ENCODE measurements around the gene RPS6KL1. TPM values are rescaled to one million over a fixed set of nuclear protein-coding genes. Genes with fewer than 3 reads are reported as not detected.

The RPS6KL1 gene
- total and polyA plus RNA-seq, 2 experiments from 2014 or later, result 0.23 to 1.4 TPM

DNA sequence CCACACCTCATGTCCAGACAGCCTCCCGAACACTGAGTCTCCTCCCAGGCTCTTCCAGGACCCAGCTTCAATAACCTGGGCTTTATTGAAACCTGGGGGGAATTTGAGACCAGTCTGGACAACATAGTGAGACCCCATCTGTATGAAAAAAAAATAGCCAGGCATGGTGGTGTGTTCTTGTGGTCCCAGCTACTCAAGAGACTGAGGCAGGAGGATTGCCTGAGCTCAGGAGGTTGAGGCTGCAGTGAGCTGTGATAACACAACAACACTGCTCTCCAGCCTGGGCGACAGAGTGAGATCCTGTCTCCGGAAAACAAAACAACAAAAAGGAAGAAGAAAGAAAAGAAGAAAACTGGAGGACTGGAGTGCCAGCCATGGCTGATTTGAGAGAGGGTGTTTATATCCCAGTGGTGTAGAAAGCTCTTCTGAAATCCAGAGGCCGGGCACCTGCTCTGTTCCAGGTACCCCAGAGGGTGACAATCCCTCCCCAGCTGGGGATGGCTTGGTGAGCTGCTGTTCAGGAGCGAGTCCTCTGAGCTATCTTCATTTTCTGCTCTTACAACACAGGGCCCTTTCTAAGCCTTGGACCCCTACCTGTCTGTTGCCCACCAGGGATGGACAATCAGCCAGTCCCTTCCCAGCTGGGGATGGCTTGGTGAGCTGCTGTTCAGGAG is 38.3 kb upstream of the RPS6KL1 start:
- in situ Hi-C loops (cut with MboI), result no loop called here
- TF ChIP-seq EZH2 (IDR thresholded peaks at IDR 0.05; ENCODE audit: insufficient read depth, poor library complexity, severe bottlenecking) (no peak), EZH2phosphoT487 (IDR thresholded peaks at IDR 0.05; ENCODE audit: insufficient read depth, low read depth) (no peak)
- Histone ChIP-seq H3K9me2 (ENCODE audit: insufficient read depth) (no peaks in the 10 kb centered on the region), H3K4me1 (ENCODE audit: insufficient read depth) (peaks cover 24% of the 10 kb centered on the region), H3K27me3 (replicated peaks; ENCODE audit: insufficient read depth) (no peaks in the 10 kb centered on the region), H3K4me2 (ENCODE audit: unreplicated experiment) (no peak overlapping the region), H3K79me2 (ENCODE audit: insufficient read depth) (no peaks in the 10 kb centered on the region), H3K9me3 (ENCODE audit: low read depth) (no peaks in the 10 kb centered on the region), H3K4me3 (no peak overlapping the region), H3K9ac (no peak overlapping the region), H3F3A (ENCODE audit: insufficient read depth) (peaks cover 23% of the 10 kb centered on the region), H4K20me1 (ENCODE audit: insufficient read depth) (no peaks in the 10 kb centered on the region), H3K27ac (no peak overlapping the region), H3K36me3 (ENCODE audit: low read depth) (no peaks in the 10 kb centered on the region), H2AFZ (no peak overlapping the region)
- 84 to 91% methylated on average over 5 of the region's 5 CpGs for WGBS, 2 experiments (ENCODE audit: low coverage in 1 of 2, low lambda C conversion rate in 2 of 2, missing lambda C conversion rate in 2 of 2)
- DNase-seq, result no peak

DNA sequence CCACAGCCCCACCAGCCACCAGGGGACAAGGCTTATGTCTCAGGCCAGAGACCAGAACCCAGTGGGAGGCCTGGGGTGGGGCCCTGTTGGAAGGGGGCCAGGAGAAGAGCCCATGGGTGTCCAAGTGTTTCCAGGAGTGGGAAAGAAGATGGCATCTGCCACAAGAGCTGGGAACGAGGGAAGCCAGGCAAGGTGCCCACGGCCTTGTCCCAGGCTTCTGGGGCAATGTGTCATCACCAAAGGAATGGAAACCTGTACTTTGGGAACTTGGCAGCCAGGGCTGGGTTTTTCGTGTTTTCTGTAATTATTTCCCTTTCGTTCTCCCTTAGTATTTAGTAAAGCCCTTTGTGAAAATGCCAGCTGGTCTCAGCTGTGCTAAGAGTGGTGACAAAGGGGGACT is 37.7 kb upstream of the RPS6KL1 start:
- Histone ChIP-seq H3F3A (ENCODE audit: insufficient read depth) (peaks cover 18% of the 10 kb centered on the region), H3K4me2 (ENCODE audit: unreplicated experiment) (no peak overlapping the region), H3K4me3 (no peak overlapping the region), H3K79me2 (ENCODE audit: insufficient read depth) (no peaks in the 10 kb centered on the region), H3K27me3 (replicated peaks; ENCODE audit: insufficient read depth) (no peaks in the 10 kb centered on the region), H4K20me1 (ENCODE audit: insufficient read depth) (no peaks in the 10 kb centered on the region), H3K27ac (no peak overlapping the region), H3K9me3 (ENCODE audit: low read depth) (no peaks in the 10 kb centered on the region), H2AFZ (no peak overlapping the region), H3K9ac (no peak overlapping the region), H3K4me1 (ENCODE audit: insufficient read depth) (peaks cover 21% of the 10 kb centered on the region), H3K36me3 (ENCODE audit: low read depth) (no peaks in the 10 kb centered on the region), H3K9me2 (ENCODE audit: insufficient read depth) (no peaks in the 10 kb centered on the region)
- TF ChIP-seq EZH2 (IDR thresholded peaks at IDR 0.05; ENCODE audit: insufficient read depth, poor library complexity, severe bottlenecking), result no peak
- no peak for TF ChIP-seq EZH2phosphoT487 (IDR thresholded peaks at IDR 0.05; ENCODE audit: insufficient read depth, low read depth)
- WGBS, 2 experiments (ENCODE audit: low coverage in 1 of 2, low lambda C conversion rate in 2 of 2, missing lambda C conversion rate in 2 of 2), result 72 to 80% methylated on average over 4 of the region's 4 CpGs
- DNase-seq, result no peak
- in situ Hi-C loops (cut with MboI), result no loop called here

DNA sequence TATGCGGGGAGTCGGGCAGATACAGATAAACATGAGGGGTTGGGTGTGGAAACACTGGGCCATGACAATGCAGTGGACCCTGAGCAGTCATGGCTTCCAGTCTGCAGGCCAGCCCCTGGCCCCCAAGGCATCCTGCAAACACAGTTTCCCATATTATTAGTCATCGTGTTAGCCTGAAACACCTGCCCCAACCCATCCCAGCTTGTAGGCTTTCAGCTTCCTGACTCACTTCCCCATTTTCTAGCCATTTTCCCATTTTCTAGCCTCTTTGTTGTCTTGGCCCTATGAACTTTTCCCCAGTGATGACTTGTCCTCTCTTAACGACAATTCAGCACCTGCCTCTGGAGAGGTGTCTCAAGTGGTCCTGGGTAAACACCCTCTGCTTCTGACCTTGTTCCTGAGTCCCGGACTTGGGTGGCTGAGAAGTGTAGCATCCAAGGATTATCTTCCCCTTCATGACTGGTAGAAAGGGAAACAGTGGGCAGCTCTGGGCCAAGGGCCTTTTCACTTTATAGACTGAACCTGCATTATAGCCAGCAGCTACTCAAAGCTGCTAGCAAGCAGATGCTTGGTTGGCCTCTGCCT is 36.6 kb upstream of the RPS6KL1 start:
- Histone ChIP-seq H3K9me3 (ENCODE audit: low read depth) (no peaks in the 10 kb centered on the region), H3K36me3 (ENCODE audit: low read depth) (no peaks in the 10 kb centered on the region), H3K9ac (no peak overlapping the region), H3K27ac (no peak overlapping the region), H3K4me1 (ENCODE audit: insufficient read depth) (peaks cover 10% of the 10 kb centered on the region; the same call in 1 of the 2 replicates), H4K20me1 (ENCODE audit: insufficient read depth) (no peaks in the 10 kb centered on the region), H2AFZ (no peak overlapping the region), H3K27me3 (replicated peaks; ENCODE audit: insufficient read depth) (no peaks in the 10 kb centered on the region), H3K4me3 (no peak overlapping the region), H3K4me2 (ENCODE audit: unreplicated experiment) (no peak overlapping the region), H3K9me2 (ENCODE audit: insufficient read depth) (no peaks in the 10 kb centered on the region), H3K79me2 (ENCODE audit: insufficient read depth) (no peaks in the 10 kb centered on the region), H3F3A (ENCODE audit: insufficient read depth) (peaks cover 8% of the 10 kb centered on the region)
- no peak for TF ChIP-seq EZH2phosphoT487 (IDR thresholded peaks at IDR 0.05; ENCODE audit: insufficient read depth, low read depth)
- TF ChIP-seq EZH2 (IDR thresholded peaks at IDR 0.05; ENCODE audit: insufficient read depth, poor library complexity, severe bottlenecking), result no peak
- 89 to 91% methylated on average over 5 of the region's 5 CpGs for whole genome bisulfite sequencing, 2 experiments (ENCODE audit: low coverage in 1 of 2, low lambda C conversion rate in 2 of 2, missing lambda C conversion rate in 2 of 2)
- DNase-seq, result no peak
- in situ Hi-C loops (cut with MboI), result no loop called here

DNA sequence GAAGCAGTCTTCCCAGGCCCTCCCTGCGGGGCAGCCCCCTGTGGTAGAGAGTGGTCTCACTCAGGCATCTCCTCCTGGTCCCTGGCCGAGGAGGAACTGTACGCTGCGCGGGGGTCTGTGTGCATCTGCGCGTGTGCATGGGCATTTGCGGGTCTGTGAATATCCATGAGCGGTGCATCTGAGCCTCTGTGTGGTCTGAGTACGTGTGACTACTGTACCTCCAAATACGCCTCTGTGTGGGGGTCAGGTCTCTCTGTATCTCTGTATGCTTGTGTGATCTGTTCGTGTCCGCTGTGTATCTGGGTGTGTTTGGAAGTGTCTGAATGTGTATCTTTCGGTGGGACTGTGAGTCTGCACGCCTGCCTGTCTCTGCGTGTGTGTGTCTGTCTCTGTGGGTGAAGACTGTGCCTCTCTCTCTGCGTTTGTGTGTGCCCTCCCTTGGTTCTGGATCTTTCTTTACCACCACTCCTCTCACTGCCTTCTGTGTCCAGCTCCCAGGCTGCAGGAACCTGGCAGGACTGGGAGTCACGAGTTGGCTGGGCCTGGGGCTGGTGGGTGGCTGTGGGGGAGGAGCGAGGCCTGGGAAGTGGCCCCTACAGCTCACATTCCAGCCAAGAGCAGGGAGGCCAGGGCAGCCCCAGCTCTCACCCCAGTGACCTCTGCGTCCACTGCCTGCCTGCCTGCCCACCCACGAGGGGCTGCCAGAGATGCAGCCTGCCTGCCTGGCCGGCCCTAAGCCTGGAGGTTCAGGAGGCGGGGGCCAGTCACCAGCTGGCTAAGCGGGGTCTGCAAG is 33.4 kb upstream of the RPS6KL1 start:
- in situ Hi-C loops (cut with MboI), result no loop called here

More for the DNA sequence above, 33.4 kb upstream of the RPS6KL1 start:
- H3F3A ChIP-seq (ENCODE audit: insufficient read depth), result no peaks in the 10 kb centered on the region
- H4K20me1 ChIP-seq (ENCODE audit: insufficient read depth), result no peaks in the 10 kb centered on the region
- no peak overlapping the region for H3K4me2 ChIP-seq (ENCODE audit: unreplicated experiment)
- H3K27ac ChIP-seq, result no peak overlapping the region
- H3K4me3 ChIP-seq, result no peak overlapping the region
- no peak overlapping the region for H2AFZ ChIP-seq
- no peak overlapping the region for H3K9ac ChIP-seq
- no peaks in the 10 kb centered on the region for H3K9me2 ChIP-seq (ENCODE audit: insufficient read depth)
- no peak for TF ChIP-seq EZH2 (IDR thresholded peaks at IDR 0.05; ENCODE audit: insufficient read depth, poor library complexity, severe bottlenecking)
- TF ChIP-seq EZH2phosphoT487 (IDR thresholded peaks at IDR 0.05; ENCODE audit: insufficient read depth, low read depth), result no peak
- H3K36me3 ChIP-seq (ENCODE audit: low read depth), result no peaks in the 10 kb centered on the region
- H3K27me3 ChIP-seq (replicated peaks; ENCODE audit: insufficient read depth), result no peaks in the 10 kb centered on the region
- H3K79me2 ChIP-seq (ENCODE audit: insufficient read depth), result no peaks in the 10 kb centered on the region
- no peaks in the 10 kb centered on the region for H3K9me3 ChIP-seq (ENCODE audit: low read depth)
- no peaks in the 10 kb centered on the region for H3K4me1 ChIP-seq (ENCODE audit: insufficient read depth)
- WGBS, 2 experiments (ENCODE audit: low coverage in 1 of 2, low lambda C conversion rate in 2 of 2, missing lambda C conversion rate in 2 of 2), result 89 to 93% methylated on average over 23 of the region's 24 CpGs
- DNase-seq, result no peak
